HG03457 (cell line): ENCODE results near the gene NAV3.
A peak's percentile ranks its signal among the peaks of the same experiment; 100 is the strongest.

Experiments used
- ATAC-seq: cut with Tn5 transposase; IDR thresholded peaks from one replicate; pipeline ENCODE4 v1.9.1; 2021; ENCODE audit warnings: moderate number of reproducible peaks; ENCODE audit not compliant: unreplicated experiment

NAV3 gene

DNA sequence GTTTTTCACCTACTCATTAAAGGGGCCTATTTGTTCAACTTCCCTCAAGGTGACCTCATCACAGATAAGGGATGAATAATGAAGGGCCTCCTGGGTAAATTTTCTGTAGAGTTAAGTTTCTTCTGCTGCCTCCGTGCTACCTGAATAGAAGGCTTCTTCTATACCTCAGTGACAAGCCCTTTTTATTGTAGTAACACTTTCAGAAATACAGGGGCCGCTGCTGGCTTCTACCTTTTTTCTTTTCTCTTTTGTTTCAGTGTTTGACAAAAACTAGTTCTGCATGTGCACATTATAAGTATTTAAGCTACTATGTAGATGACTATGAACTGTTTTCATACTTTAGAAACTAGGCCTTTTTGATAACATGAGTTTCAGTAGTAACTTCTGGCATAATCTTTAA lies 207.0 kb downstream of the NAV3 start:
- ATAC-seq: no peak

DNA sequence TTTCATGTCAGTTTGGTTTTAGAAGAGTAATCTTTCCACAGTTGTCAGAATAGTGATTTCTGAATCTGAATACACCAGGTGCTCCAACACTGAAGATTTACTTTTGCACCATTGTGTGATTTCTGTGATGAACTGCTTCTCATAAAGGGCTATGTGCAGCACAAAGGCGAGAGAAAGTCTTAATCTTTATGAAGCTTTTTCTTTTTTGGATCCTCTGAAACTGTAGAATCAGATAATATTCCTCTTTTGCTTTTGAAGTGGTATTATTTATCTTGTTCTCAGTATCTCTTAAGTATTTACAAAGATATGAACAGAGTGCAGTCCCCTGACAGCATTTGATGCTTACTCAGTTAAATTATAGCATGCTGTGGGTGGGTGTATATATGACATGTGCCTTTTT lies 207.8 kb downstream of the NAV3 start:
- no peak for ATAC-seq

DNA sequence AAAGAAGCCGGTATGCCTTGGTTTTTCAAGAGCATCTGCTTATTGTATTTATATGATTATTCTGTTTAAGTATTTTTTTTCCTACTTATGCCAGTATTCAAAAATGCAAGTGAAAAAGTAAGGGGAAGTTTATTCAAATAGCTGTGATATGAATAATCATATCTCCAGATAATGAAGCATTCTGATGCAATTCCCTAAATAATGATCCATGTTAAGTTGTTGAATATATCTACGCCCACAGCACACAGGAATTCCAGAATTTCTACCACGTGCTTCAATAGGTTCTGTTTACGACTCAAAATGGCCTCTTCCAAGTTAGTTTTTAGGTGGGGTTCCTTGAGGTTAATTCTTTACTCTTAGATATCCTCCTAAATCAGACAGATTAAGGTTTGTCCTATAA lies 208.3 kb downstream of the NAV3 start:
- no peak for ATAC-seq

DNA sequence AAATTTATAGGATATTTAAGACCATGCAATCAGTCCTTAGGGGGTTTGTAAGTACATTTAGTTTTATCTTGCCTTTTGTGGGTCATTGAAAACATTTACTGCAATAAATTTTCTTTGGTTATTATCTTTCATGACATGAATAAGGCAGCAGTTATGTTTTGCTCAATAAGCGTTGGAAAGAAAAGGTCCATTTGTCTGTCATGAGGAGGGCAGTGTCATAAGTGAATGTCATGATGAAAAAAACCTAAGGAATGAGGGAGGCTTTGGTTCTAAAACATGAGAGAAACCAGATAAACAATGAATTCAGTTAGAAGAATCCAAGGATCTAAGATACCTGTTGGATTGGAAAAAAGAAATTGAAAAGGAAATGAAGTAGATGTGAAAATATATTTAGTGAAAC lies 209.4 kb downstream of the NAV3 start:
- no peak for ATAC-seq

DNA sequence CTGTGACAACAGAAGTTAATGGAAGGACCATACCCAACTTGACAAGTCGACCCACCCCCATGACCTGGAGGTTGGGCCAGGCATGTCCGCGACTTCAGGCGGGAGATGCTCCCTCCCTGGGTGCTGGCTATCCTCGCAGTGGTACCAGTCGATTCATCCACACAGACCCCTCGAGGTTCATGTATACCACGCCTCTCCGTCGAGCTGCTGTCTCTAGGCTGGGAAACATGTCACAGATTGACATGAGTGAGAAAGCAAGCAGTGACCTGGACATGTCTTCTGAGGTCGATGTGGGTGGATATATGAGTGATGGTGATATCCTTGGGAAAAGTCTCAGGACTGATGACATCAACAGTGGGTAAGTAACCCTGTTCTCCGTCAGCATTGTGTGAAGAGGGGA lies 220.1 kb downstream of the NAV3 start:
- no peak for ATAC-seq

DNA sequence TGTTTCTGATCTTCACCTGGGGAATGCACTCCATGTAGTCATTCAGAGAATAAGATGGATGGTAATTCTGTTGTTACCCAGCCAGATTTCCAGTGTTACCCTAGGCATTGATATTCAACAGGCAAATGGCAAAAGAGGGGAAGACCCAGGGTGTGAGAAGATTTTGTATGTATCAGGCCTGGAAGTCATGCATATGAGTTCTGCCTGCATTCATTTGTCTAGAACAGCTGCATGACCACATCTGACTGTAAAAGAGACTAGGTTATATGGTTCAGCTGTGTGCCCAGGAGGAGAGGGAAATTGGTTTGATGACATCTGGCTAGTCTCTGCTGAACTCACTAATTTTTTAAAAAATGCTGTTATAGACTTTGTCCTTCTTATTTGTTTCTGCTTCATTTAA lies 224.9 kb downstream of the NAV3 start:
- no peak for ATAC-seq

DNA sequence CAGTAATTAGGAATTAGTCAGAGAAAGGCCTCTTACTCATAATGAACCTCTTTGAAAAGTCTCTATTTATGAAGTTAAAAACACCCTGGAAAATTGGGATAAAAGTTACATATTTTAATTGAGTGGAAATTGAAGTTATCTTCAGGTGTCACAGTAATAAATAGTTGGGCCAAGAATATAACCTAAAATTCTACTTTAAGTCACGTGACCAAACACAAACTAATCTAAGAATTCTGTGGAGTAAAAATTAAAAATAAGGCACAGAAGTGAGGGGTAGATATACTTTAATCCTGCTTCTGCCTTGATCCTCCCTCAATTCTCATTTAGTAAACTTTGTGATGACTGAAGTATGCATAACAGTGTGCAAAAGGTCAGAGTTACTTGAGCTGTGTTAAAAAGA lies 226.4 kb downstream of the NAV3 start:
- no peak for ATAC-seq

DNA sequence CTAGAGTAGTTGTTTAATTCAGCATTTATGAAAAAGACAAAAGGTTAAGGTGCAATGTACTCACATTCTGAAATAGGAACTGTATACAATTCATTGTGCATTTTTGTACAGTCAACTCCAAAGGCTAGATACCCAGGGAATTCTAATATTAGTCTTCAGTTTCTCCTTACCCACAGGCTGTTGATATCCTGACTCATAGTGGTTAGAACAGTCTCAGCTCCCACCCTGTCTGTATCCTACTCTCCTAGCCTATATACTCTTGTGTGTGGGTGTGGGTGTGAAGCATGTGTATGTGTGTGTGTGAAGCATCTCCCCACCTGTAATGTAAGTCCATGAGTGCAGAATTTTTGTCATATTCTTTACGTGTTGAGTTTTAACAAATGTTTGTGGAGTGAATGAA lies 229.5 kb downstream of the NAV3 start:
- no peak for ATAC-seq

DNA sequence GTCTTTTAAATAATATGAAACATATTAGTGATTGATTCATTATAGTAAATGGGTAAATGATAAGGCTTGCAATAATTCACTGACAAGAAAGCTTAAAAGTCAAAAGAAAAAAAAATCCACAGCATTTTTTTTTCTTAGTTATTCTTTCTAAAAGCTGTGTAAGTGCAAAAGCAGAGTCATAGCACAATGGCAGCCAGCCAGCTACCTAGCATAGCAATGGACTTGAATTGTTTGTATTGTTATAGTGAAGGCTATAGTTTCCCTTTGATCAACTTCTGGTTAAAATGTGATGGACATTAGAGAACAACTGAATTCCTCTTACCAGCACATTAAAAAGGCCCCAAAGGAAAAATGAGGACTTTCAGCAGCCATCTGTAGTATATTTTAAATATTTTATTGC lies 232.1 kb downstream of the NAV3 start:
- no peak for ATAC-seq

DNA sequence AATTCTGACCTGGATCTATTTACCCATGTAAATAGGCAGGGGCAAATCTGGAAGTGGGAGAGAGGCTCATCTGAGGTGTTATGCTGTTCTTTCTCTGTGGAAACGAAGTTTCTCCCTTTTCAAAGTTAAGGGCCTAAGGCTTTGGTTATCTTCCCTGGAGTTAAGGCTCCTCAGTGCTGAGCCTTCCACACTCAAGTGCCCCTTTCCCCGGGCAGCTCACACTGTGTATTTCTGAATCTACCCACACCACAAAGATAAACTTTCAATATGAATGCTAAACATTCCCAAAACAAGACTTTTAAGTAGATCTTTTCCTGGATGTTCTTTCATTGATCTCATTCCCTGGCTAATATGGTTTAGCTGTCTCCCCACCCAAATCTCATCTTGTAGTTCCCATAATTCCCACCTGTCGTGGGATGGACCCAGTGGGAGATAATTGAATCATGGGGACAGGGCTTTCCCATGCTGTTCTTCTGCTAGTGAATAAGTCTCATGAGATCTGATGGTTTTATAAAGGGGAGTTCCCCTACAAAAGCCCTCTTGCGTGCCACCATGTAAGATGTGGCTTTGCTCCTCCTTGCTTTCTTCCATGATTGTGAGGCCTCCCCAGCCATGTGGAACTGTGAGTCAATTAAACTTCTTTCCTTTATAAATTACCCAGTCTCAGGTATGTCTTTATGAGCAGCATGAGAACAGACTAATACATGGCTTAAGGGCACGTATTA lies 251.1 kb downstream of the NAV3 start:
- ATAC-seq: no peak

DNA sequence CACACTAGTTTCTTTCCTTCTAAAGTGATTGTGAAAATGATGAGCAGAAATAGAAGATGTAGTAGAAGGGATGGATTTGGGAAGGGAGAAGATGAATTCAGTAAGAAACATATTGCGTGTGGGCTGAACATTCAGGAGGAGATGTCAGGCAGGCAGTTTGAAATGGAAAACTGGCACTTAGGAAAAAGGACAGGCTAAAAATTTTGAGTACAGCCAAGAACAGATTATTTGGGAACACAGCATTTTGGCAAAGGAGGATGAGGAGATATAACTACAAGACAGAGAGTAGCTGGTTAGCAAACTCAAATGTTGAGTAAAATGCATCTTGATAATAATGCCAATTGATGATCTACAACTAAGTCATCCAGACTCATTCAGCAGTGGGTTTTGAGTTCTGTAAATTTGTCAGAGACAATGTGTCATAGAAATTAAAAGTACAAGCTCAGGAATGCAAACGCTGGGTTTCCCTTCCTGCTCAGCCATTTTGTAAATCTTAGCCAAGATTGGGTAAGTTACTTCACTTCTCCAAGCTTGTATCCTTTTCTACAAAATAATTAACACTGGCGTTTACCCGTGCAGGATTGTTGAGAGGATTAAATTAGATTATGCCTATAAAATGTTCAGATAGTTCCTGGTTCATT lies 255.0 kb downstream of the NAV3 start:
- ATAC-seq: no peak

DNA sequence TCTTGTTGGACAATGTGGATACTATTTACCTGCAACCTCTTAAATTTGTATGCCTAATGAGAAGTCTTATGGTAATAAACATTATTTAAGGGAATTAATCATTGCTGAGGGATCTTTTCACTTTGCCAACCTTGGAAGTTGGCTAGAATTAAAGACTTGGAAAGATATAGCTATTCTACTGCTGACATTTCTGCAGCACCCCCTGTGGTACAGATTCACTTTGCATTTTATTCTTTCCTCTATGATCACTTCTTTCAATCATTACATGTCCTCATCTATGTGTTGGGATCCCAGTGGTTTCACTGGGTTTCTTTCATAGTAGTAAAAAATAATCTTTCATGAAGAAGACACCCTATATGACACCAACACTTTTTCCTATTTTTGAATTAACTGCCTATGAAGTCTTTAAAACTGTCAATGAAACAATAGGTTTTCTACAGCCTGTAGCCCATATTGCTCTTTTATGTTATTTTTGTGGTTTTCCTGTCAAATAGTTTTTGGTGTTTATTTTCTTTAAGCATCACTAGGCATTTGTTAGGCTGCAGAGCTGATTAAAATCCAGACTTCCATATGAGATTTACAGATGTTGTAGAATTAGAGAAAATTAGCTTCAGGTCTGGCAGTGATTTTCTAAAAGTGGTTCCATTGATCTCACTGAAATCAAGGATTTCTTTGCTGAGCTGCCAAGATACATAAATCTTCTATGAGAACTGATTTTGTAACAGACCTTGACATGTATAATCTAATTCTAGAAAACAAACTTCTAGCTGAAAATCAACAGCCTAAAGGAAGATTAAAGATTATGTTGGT lies 256.1 kb downstream of the NAV3 start:
- ATAC-seq: no peak

DNA sequence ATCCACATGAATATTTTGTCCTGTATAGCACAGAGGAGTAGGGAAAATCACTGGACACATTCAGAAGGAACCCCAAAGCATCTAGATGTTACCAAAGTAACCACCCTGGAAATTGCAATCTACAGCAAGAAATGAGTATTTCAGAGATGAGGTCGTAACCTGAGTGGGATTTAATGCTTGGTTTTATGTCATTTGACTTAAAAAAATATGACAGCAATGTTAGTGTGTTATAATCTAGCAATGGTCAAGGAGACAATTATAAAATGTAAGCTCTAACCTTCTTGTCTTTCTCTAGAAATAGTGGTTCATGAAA lies 256.6 kb downstream of the NAV3 start:
- no peak for ATAC-seq

DNA sequence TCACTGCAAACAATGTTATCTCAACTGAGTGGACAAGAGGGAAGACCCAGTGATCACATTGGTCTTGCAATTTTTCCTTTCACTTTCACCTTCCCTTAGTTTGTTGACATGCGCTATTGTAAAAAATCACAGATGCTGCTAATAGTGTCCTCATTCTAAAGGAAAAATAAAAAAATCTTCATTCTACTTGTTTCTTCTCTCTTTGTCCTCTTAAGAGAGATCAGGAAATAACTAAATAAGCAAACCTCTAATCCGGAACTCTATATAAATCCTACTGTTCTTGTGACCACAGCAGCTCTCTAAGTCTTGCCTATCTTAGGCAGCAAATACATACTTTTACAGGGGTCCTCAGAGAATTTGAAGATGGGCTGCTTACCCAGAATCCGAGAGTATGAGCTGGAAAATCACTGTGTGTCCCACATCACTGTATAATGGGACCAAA lies 257.7 kb downstream of the NAV3 start:
- peak; percentile 73 for ATAC-seq

DNA sequence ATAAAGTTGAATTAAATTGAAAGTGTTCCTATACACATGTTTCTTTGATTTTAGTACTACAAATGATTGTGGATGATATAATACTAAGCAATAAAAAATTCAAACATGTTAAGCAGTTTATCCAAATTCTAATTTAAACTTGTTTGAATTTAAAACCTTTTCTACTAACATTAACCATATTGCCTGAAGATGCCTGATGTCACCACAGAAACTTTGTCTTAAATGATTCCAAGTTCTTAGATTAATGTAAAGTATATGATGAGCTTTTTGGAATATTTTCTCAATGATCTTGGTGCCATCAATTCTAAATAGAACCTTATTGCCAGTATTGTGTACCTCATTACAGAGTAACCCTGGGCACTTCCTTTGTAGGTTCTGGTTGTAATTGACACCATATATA lies 259.6 kb downstream of the NAV3 start:
- no peak for ATAC-seq

DNA sequence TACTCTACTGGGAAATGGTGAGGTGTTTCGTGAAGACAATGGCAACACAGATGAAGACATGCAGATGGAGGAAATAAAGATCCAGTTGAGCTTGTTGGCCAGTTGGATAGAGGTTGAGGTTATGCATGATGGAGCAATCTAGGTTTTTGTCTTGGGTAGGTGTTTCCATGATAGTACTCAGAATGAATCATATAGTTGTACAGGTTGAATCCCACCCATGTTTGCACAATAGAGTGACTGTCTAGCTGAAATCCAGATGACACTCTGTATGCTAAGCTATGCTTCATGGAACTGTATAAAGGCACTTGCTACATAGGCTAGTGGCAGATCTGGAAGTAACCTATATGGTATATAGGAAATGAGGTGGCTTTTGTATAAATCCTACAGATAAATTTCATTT lies 264.9 kb downstream of the NAV3 start:
- no peak for ATAC-seq

DNA sequence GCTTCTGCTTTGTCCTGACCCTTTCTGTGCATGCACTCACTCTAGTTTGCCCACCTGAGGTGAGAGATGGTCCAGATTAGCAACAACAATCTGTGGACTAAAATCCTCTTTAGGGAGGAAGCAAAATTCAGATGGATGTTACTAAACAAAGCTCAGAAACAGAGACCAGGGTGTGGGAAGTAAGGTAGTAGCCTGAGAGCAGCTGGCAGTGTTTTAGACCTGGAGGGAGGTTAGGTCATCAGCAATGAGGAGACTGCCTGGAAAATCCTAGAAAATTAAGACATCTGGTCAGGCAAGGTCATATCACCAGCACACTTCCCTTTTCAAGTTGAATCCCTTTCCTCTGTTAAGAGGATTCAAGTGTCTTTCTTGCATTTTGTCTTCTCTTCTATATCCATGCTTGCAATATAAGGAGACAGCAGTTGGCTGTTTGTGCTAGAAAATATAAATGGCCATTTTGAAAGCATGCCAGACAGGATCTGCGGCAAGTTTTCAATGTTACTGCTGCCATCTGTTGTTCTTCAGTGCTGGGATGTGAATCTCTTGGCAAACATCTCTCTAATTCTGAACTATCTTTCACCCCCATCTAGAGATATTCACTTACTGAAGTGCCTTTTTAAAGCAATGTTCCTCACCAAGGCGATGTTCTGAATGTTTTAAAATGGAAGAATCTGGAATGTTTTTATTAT lies 266.4 kb downstream of the NAV3 start:
- ATAC-seq: no peak

DNA sequence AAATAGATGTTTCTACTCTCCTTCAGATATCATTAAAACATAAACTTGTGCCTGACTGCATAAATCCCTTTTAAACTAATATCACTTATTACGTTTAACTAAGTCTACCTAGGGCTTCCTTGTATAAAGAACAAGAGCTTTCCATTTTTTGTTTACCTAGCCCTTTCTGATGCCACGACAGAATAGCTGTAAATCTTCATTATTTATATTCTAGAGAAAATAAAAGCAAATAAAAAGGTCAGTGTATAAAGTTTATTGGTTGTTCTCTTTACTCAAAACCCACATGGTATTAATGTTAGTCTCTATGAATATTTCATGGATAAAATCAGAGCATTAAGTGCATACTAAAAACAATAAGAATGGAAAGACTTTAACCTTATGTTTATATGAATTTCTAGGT lies 269.1 kb downstream of the NAV3 start:
- no peak for ATAC-seq

DNA sequence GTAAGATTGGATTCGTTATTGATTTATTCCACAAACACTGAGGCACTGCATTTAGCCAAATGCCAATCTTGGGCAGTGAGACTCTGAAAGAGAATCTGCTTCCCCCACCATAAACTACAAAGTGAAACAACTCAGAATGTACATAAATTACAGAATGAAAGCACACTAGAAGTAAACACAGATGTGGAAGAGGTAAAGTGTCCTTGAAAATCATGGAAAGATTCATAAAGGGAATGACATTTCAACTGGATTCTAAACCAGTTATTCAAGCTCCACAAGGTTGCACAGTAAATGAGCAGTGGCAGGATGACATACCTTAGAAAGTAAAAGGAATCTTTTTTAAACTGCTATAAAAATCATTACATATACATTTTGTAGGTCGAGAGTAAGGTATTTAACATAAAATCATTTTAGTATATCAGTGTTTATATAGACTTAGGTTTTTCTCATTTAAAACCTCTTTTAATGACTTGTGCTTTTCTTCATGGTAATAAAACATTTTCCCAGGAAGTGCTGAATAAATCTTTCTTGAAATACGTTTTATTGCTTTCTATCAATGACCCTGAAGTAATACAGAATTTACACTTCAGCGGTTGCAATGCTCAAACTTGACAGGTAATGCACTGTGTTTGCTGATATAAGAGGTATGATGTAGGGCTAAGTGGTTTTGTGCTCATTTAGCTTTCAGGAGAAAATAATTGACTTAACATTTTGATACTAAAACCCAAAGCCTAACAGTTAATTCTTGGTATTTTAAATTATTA lies 270.6 kb downstream of the NAV3 start:
- no peak for ATAC-seq

DNA sequence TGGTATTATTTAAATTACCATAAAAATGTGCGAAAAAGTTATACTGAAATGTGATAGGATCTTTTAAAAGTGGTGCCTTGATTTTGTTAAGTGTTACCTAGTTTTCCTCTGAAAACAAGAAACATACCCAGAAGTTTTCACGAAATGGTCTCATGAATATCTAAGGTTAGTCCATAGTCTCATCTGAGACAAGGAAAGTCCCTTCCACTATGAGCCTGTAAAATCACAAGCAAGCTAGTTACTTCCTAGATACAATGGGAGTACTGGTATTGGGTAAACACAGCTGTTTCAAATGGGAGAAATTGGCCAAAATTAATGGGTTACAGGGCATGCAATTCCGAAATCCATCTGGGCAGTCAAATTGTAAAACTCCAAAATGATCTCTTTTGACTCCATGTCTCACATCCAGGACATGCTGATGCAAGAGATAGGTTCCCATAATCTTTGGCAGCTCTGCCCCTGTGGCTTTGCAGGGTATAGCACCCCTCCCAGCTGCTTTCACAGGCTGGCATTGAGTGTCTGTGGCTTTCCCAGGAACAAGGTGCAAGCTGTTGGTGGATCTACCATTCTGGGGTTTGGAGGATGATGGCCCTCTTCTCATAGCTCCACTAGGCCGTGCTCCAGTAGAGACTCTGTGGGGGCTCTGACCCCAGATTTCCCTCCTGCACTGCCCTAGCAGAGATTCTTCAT lies 271.4 kb downstream of the NAV3 start:
- no peak for ATAC-seq
